Measurements from ENCODE around the gene SLC9A3.

SLC9A3 gene

DNA sequence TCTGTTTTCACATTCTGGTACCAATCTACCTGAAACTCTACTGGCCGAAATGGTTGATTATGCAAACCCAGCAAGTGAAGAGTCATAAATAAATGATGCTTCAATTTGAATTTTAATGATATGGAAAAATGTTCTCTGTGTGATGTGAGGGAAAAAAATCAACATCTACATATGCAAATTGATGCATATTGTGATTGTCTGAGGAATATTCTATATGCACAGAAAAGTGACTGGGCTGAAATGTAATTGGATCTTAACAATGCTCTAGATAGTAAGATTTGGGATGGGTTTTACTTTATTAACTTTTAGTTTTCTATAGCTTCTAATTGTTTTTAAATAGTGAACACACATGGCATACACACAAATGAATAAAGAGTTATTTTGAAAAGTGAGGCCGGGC is 25.0 kb upstream of the SLC9A3 start:
- no peak overlapping the region for H2AK5ac ChIP-seq (ENCODE audit: low read depth, low read length)
- H3K27me3 ChIP-seq (ENCODE audit: control insufficient read depth in 3 of 3, insufficient read depth in 3 of 3, low read depth in 1 of 3, low read length in 3 of 3) = peaks cover 0 to 10% (median 0%) of the 10 kb centered on the region in 3 experiments
- H2BK15ac ChIP-seq (ENCODE audit: low read length) = no peak overlapping the region
- H3K4me1 ChIP-seq (ENCODE audit: control insufficient read depth in 2 of 2, insufficient read depth in 1 of 2, low read depth in 1 of 2, low read length in 2 of 2) = peaks cover 0 to 1% of the 10 kb centered on the region in 2 donors
- H2AFZ ChIP-seq (ENCODE audit: low read length) = no peak overlapping the region
- no peak overlapping the region for H4K8ac ChIP-seq (ENCODE audit: low read depth, low read length)
- H4K91ac ChIP-seq (ENCODE audit: low read depth, low read length, poor library complexity) = no peak overlapping the region
- peaks cover 0 to 2% of the 10 kb centered on the region in 2 donors for H3K9me3 ChIP-seq (replicated peaks in 1 of 2; ENCODE audit: control insufficient read depth in 2 of 2, insufficient read depth in 1 of 2, low read depth in 1 of 2, low read length in 2 of 2)
- H3K27ac ChIP-seq (replicated peaks; ENCODE audit: low read length) = no peak overlapping the region
- H3K14ac ChIP-seq (ENCODE audit: low read length) = no peak overlapping the region
- no peak overlapping the region for H2BK120ac ChIP-seq (ENCODE audit: low read depth, low read length)
- H3K36me3 ChIP-seq (replicated peaks in 1 of 2; ENCODE audit: control insufficient read depth in 2 of 2, insufficient read depth in 2 of 2, low read length in 2 of 2) = no peaks in the 10 kb centered on the region
- no peak overlapping the region for H2BK12ac ChIP-seq (ENCODE audit: low read length)
- H3K4me2 ChIP-seq (ENCODE audit: insufficient read depth, low read length, poor library complexity, severe bottlenecking) = no peak overlapping the region
- no peak overlapping the region for H3K9ac ChIP-seq (ENCODE audit: low read depth, low read length, poor library complexity)
- H3K4ac ChIP-seq (ENCODE audit: low read length) = no peak overlapping the region
- WGBS, 2 donors (ENCODE audit: extremely low coverage in 2 of 2, insufficient read length in 2 of 2, insufficient replicate concordance in 1 of 2) = no CpG with 5 or more reads among the region's 2 CpGs
- H3K23ac ChIP-seq (ENCODE audit: low read depth, low read length, poor library complexity) = no peak overlapping the region
- DNase-seq (ENCODE audit: low spot score) = no peak
- no peak overlapping the region for H3K4me3 ChIP-seq (ENCODE audit: low read length in 2 of 2)
- H2BK5ac ChIP-seq (ENCODE audit: low read length) = no peak overlapping the region
- no peak overlapping the region for H3K18ac ChIP-seq (ENCODE audit: low read length)
- H3K79me1 ChIP-seq (ENCODE audit: low read depth, low read length) = no peaks in the 10 kb centered on the region

DNA sequence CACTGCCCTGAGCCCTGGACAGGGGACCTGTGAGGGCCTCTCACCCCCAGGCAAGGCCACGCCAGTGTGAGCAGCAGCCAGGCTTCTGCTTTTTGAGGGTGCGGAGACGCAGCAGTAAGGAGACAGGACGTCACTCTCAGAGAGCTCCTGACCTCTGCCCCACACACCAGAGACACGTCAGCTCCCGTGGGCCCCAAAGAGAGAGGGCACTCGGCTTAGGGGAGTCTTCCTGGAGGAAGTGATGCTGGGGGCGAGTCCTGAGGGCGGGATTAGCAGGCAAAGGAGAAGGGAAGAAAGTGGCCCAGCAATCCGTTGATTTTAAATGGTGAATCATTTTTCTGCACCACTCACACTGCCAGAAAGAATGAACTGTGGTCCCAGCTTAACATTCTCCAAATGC is 24.0 kb upstream of the SLC9A3 start:
- H2AK5ac ChIP-seq (ENCODE audit: low read depth, low read length) = no peak overlapping the region
- H3K27ac ChIP-seq (replicated peaks; ENCODE audit: low read length) = no peak overlapping the region
- peaks cover 0 to 2% of the 10 kb centered on the region in 2 donors for H3K9me3 ChIP-seq (replicated peaks in 1 of 2; ENCODE audit: control insufficient read depth in 2 of 2, insufficient read depth in 1 of 2, low read depth in 1 of 2, low read length in 2 of 2)
- H3K4me2 ChIP-seq (ENCODE audit: insufficient read depth, low read length, poor library complexity, severe bottlenecking) = no peak overlapping the region
- no peak overlapping the region for H4K8ac ChIP-seq (ENCODE audit: low read depth, low read length)
- H3K4ac ChIP-seq (ENCODE audit: low read length) = no peak overlapping the region
- H3K79me1 ChIP-seq (ENCODE audit: low read depth, low read length) = peaks cover 3% of the 10 kb centered on the region
- WGBS, 2 donors (ENCODE audit: extremely low coverage in 2 of 2, insufficient read length in 2 of 2, insufficient replicate concordance in 1 of 2) = no CpG with 5 or more reads among the region's 10 CpGs
- no peaks in the 10 kb centered on the region for H3K36me3 ChIP-seq (replicated peaks in 1 of 2; ENCODE audit: control insufficient read depth in 2 of 2, insufficient read depth in 2 of 2, low read length in 2 of 2)
- H2BK120ac ChIP-seq (ENCODE audit: low read depth, low read length) = no peak overlapping the region
- no peak overlapping the region for H3K23ac ChIP-seq (ENCODE audit: low read depth, low read length, poor library complexity)
- no peak overlapping the region for H3K18ac ChIP-seq (ENCODE audit: low read length)
- no peak overlapping the region for H2BK5ac ChIP-seq (ENCODE audit: low read length)
- H3K27me3 ChIP-seq (ENCODE audit: control insufficient read depth in 3 of 3, insufficient read depth in 3 of 3, low read depth in 1 of 3, low read length in 3 of 3) = peaks cover 0 to 14% (median 0%) of the 10 kb centered on the region in 3 experiments
- no peak for DNase-seq (ENCODE audit: low spot score)
- H4K91ac ChIP-seq (ENCODE audit: low read depth, low read length, poor library complexity) = no peak overlapping the region
- no peak overlapping the region for H3K4me3 ChIP-seq (ENCODE audit: low read length in 2 of 2)
- peak overlapping the region; percentile 27 for H2AFZ ChIP-seq (ENCODE audit: low read length)
- no peak overlapping the region for H2BK15ac ChIP-seq (ENCODE audit: low read length)
- no peak overlapping the region for H3K9ac ChIP-seq (ENCODE audit: low read depth, low read length, poor library complexity)
- H2BK12ac ChIP-seq (ENCODE audit: low read length) = no peak overlapping the region
- peaks cover 0 to 1% of the 10 kb centered on the region in 2 donors for H3K4me1 ChIP-seq (ENCODE audit: control insufficient read depth in 2 of 2, insufficient read depth in 1 of 2, low read depth in 1 of 2, low read length in 2 of 2)
- H3K14ac ChIP-seq (ENCODE audit: low read length) = no peak overlapping the region

DNA sequence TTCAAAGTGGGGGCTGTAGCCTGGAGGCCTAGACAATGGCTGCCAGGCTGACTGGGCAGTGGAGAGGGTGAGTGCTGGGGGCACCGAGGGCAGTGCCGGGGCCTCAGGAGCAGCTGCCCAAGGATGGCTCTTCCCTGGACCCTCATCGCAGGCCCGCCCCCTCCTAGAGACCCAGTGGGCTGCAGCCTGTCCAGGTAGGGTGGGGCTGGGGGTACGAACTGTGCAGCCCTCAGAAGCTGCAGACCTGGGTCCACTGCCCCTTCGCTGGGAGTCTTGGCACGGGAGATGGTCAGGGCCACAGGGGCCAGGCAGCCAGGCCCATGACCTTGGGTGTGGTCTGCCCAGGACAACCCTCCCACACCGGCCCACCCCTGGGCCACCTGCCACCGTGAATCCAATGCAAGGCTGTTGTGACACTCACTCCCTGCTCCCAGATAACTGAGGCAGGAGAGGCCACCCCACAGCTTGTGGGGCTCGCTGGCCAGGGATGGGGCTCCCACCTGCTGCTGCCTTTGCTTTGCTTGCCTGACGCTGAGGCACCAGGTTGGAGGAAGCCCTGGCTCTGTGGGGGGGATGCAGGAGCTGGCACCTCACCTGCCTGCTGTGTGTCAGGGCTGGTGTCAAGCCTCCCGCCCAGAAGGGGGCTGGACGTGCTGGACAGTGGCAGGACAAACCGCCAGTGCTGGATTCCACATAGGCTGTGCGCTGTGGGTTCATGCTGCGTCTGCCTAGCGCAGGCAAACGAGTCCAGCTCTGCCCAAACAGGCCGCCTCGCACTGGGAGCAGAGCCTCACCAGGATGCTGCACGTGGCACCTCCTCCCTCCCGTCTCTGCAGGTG is 23.1 kb upstream of the SLC9A3 start:
- no peak for DNase-seq (ENCODE audit: low spot score)
- H3K27ac ChIP-seq (replicated peaks; ENCODE audit: low read length) = no peak overlapping the region
- WGBS, 2 donors (ENCODE audit: extremely low coverage in 2 of 2, insufficient read length in 2 of 2, insufficient replicate concordance in 1 of 2) = no CpG with 5 or more reads among the region's 22 CpGs

DNA sequence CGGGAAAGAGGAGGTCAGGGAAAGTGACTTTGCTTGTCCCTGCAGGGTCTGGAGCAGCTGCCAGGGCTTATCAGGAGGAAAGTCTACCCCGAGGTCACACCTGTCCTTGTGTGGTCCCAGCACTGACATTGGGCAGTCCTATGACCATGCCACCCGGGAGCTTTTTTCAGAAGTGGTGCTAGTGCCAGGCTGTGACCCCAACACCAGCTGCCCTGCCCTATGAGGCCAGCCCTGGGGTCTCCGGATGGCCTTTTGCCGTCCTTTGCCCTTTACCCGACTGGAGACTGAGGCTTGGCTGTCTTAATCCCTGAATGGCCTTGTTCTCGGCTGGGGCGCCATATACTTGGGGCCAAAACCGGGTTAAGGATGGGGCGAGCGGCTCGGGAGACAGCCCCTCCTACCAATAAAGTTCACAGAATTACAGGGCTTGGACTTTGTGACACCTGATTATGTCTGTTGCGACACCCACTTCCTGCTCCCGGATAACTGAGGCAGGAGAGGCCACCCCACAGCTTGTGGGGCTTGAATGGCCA is 22.2 kb upstream of the SLC9A3 start:
- no peak overlapping the region for H3K14ac ChIP-seq (ENCODE audit: low read length)
- DNase-seq (ENCODE audit: low spot score) = no peak
- H3K23ac ChIP-seq (ENCODE audit: low read depth, low read length, poor library complexity) = no peak overlapping the region

More for the DNA sequence above, 23.1 kb upstream of the SLC9A3 start:
- Histone ChIP-seq H3K79me1 (ENCODE audit: low read depth, low read length) (peaks cover 3% of the 10 kb centered on the region), H3K4me2 (ENCODE audit: insufficient read depth, low read length, poor library complexity, severe bottlenecking) (no peak overlapping the region), H2AK5ac (ENCODE audit: low read depth, low read length) (peak overlapping the region; percentile 47), H3K4me1 (ENCODE audit: control insufficient read depth in 2 of 2, insufficient read depth in 1 of 2, low read depth in 1 of 2, low read length in 2 of 2) (peaks cover 0 to 1% of the 10 kb centered on the region in 2 donors), H2BK12ac (ENCODE audit: low read length) (no peak overlapping the region), H3K18ac (ENCODE audit: low read length) (peak overlapping the region; percentile 67), H3K14ac (ENCODE audit: low read length) (peak overlapping the region; percentile 31), H2BK5ac (ENCODE audit: low read length) (peak overlapping the region; percentile 46), H4K8ac (ENCODE audit: low read depth, low read length) (no peak overlapping the region), H3K4ac (ENCODE audit: low read length) (no peak overlapping the region), H2AFZ (ENCODE audit: low read length) (no peak overlapping the region), H3K9me3 (replicated peaks in 1 of 2; ENCODE audit: control insufficient read depth in 2 of 2, insufficient read depth in 1 of 2, low read depth in 1 of 2, low read length in 2 of 2) (peaks cover 0 to 2% of the 10 kb centered on the region in 2 donors), H2BK120ac (ENCODE audit: low read depth, low read length) (peak overlapping the region; percentile 17), H3K23ac (ENCODE audit: low read depth, low read length, poor library complexity) (peak overlapping the region; percentile 45), H4K91ac (ENCODE audit: low read depth, low read length, poor library complexity) (no peak overlapping the region), H3K9ac (ENCODE audit: low read depth, low read length, poor library complexity) (peak overlapping the region; percentile 54), H3K27me3 (ENCODE audit: control insufficient read depth in 3 of 3, insufficient read depth in 3 of 3, low read depth in 1 of 3, low read length in 3 of 3) (peaks cover 0 to 20% (median 0%) of the 10 kb centered on the region in 3 experiments), H3K36me3 (replicated peaks in 1 of 2; ENCODE audit: control insufficient read depth in 2 of 2, insufficient read depth in 2 of 2, low read length in 2 of 2) (no peaks in the 10 kb centered on the region), H3K4me3 (ENCODE audit: low read length in 2 of 2) (peak overlapping the region in 1 of 2 donors; percentile 33), H2BK15ac (ENCODE audit: low read length) (no peak overlapping the region)

More for the DNA sequence above, 22.2 kb upstream of the SLC9A3 start:
- Histone ChIP-seq H3K27me3 (ENCODE audit: control insufficient read depth in 3 of 3, insufficient read depth in 3 of 3, low read depth in 1 of 3, low read length in 3 of 3) (peaks cover 0 to 27% (median 0%) of the 10 kb centered on the region in 3 experiments), H3K27ac (replicated peaks; ENCODE audit: low read length) (no peak overlapping the region), H2BK5ac (ENCODE audit: low read length) (no peak overlapping the region), H2AK5ac (ENCODE audit: low read depth, low read length) (no peak overlapping the region), H2BK12ac (ENCODE audit: low read length) (no peak overlapping the region), H3K36me3 (replicated peaks in 1 of 2; ENCODE audit: control insufficient read depth in 2 of 2, insufficient read depth in 2 of 2, low read length in 2 of 2) (no peaks in the 10 kb centered on the region), H2BK120ac (ENCODE audit: low read depth, low read length) (no peak overlapping the region), H3K4me1 (ENCODE audit: control insufficient read depth in 2 of 2, insufficient read depth in 1 of 2, low read depth in 1 of 2, low read length in 2 of 2) (peaks cover 0 to 1% of the 10 kb centered on the region in 2 donors), H3K9ac (ENCODE audit: low read depth, low read length, poor library complexity) (no peak overlapping the region), H3K4me2 (ENCODE audit: insufficient read depth, low read length, poor library complexity, severe bottlenecking) (no peak overlapping the region), H2BK15ac (ENCODE audit: low read length) (no peak overlapping the region), H3K18ac (ENCODE audit: low read length) (no peak overlapping the region), H4K8ac (ENCODE audit: low read depth, low read length) (no peak overlapping the region), H3K79me1 (ENCODE audit: low read depth, low read length) (peaks cover 3% of the 10 kb centered on the region), H3K4me3 (ENCODE audit: low read length in 2 of 2) (no peak overlapping the region), H2AFZ (ENCODE audit: low read length) (no peak overlapping the region), H4K91ac (ENCODE audit: low read depth, low read length, poor library complexity) (no peak overlapping the region), H3K4ac (ENCODE audit: low read length) (no peak overlapping the region), H3K9me3 (replicated peaks in 1 of 2; ENCODE audit: control insufficient read depth in 2 of 2, insufficient read depth in 1 of 2, low read depth in 1 of 2, low read length in 2 of 2) (peaks cover 0 to 2% of the 10 kb centered on the region in 2 donors)
- no CpG with 5 or more reads among the region's 14 CpGs for WGBS, 2 donors (ENCODE audit: extremely low coverage in 2 of 2, insufficient read length in 2 of 2, insufficient replicate concordance in 1 of 2)

All from neuronal stem cell (in vitro differentiated cells).